Kidney (tissue), 14 donors: ENCODE measurements around the gene KATNB1. TPM values are rescaled to one million over a fixed set of nuclear protein-coding genes. Genes with fewer than 3 reads are reported as not detected.
A peak's percentile ranks its signal among the peaks of the same experiment; 100 is the strongest.

Experiments used
- DNase-seq, 5 donors: peaks; one replicate each; pipeline ENCODE4 v3.0.0-alpha.2; 2013 to 2020
- FAIRE-seq: peaks from 2 replicates; lab custom pipeline; 2012; peaks lifted over from hg19 to GRCh38; lab: Jason Lieb, UNC
- H3K27ac ChIP-seq, 2 donors: one replicate each; pipeline ENCODE4 v1.7.0; 2013; ENCODE audit warnings: low read depth in 2 of 2, low read length in 2 of 2, inconsistent platforms in 1 of 2
- H3K27me3 ChIP-seq: one replicate; pipeline ENCODE4 v1.7.1; 2013; ENCODE audit warnings: low read length, inconsistent platforms; ENCODE audit not compliant: control insufficient read depth, insufficient read depth
- H3K36me3 ChIP-seq, 3 donors: one replicate each; pipeline versions ENCODE4 v1.7.0 to v1.7.1; 2013; ENCODE audit warnings: low read length in 3 of 3, control low read depth in 1 of 3, inconsistent platforms in 1 of 3; ENCODE audit not compliant: insufficient read depth in 3 of 3, control insufficient read depth in 2 of 3
- H3K4me1 ChIP-seq, 3 donors: one replicate each; pipeline versions ENCODE4 v1.7.0 to v1.7.1; 2013; ENCODE audit warnings: low read length in 3 of 3, inconsistent platforms in 1 of 3, low read depth in 1 of 3; ENCODE audit not compliant: control insufficient read depth in 2 of 3, insufficient read depth in 2 of 3
- H3K4me3 ChIP-seq, 3 donors: one replicate each; pipeline versions ENCODE4 v1.7.0 to v1.8.1; 2013; ENCODE audit warnings: low read length in 3 of 3, control low read depth in 1 of 3, inconsistent platforms in 1 of 3
- H3K9ac ChIP-seq, 3 donors: one replicate each; pipeline versions ENCODE4 v1.7.0 to v1.7.1; 2013; ENCODE audit warnings: low read length in 3 of 3, control low read depth in 1 of 3, inconsistent platforms in 1 of 3
- H3K9me3 ChIP-seq, 3 donors: one replicate each; pipeline versions ENCODE4 v1.7.0 to v1.7.1; 2013; ENCODE audit warnings: low read length in 3 of 3, control low read depth in 1 of 3, inconsistent platforms in 1 of 3; ENCODE audit not compliant: control insufficient read depth in 2 of 3, insufficient read depth in 1 of 3
- CTCF ChIP-seq: IDR thresholded peaks from 3 replicates; pipeline ENCODE4 v1.5.1; 2012; ENCODE audit warnings: mild to moderate bottlenecking, moderate library complexity, borderline replicate concordance; ENCODE audit not compliant: insufficient read depth; ENCODE audit errors: extremely low read depth
- intact Hi-C: fragments of 100-400 bp; cut with DNase I; formaldehyde crosslinking; loops from one replicate; pipeline ENCODE4 v1.11.1; 2022
- polyA plus RNA-seq: library from polyadenylated mRNA; stranded (reverse); fragments of 350-450 nt; fragmentation: Illumina TruSeq; extraction: RNeasy Lipid Tissue Mini Kit (QIAGEN cat#74804); gene quantifications from one replicate; pipeline ENCODE4 v1.2.3, GENCODE V29; 2014; ENCODE audit warnings: low read depth, low replicate concordance; ENCODE audit not compliant: insufficient read depth
- total RNA-seq: library from RNA; stranded (reverse); fragmentation: NEBNext Ultra II Directional; extraction: Animal tissue kit (Norgen Biotek cat#: 25700); gene quantifications from one replicate; pipeline ENCODE4 v1.2.1, GENCODE V29; 2021
- donor health status: control.
- donor health status: control.
- donor health status: control.
- donor health status: control.
- donor health status: control.
- donor health status: DM: yes; HTN: yes; CAD: no.
- donor health status: Normal renal cell carcinoma (clear cell type).

KATNB1 gene
- total and polyA plus RNA-seq, 2 donors from 2014 or later = 13.9 to 14.5 TPM

GRCh38 chr16:57759541-57760356, 24.2 kb downstream of the KATNB1 start:
- intact Hi-C loops = loop anchor here (5.0 to 10.0 kb wide), 2 partner anchors 108 to 235 kb away; no protein-coding TSS in a partner anchor
- Histone ChIP-seq H3K4me1 (peaks cover 0 to 3% (median 0%) of the 10 kb centered on the region in 3 donors), H3K27me3 (no peaks in the 10 kb centered on the region), H3K4me3 (no peak overlapping the region), H3K27ac (no peak overlapping the region), H3K36me3 (peaks cover 0 to 36% (median 11%) of the 10 kb centered on the region in 3 donors), H3K9me3 (no peaks in the 10 kb centered on the region), H3K9ac (no peak overlapping the region)
- peak in 1 of 5 donors; percentile 70 for DNase-seq
- TF ChIP-seq CTCF = no peak
- no peak for FAIRE-seq

- Histone ChIP-seq H3K27ac (no peak overlapping the region), H3K9ac (no peak overlapping the region), H3K4me1 (peaks cover 0 to 3% (median 0%) of the 10 kb centered on the region in 3 donors), H3K27me3 (no peaks in the 10 kb centered on the region), H3K36me3 (peaks cover 0 to 43% (median 14%) of the 10 kb centered on the region in 3 donors), H3K9me3 (no peaks in the 10 kb centered on the region), H3K4me3 (no peak overlapping the region)
- DNase-seq (peak in 1 of 5 donors; percentile 70), FAIRE-seq (no peak)
- intact Hi-C loops = loop anchor here (10.0 kb wide), 1 partner anchor 234 kb away; no protein-coding TSS in a partner anchor
- no peak for TF ChIP-seq CTCF
Measured at GRCh38 chr16:57760357-57761160, 25.0 kb downstream of the KATNB1 start.

DNA sequence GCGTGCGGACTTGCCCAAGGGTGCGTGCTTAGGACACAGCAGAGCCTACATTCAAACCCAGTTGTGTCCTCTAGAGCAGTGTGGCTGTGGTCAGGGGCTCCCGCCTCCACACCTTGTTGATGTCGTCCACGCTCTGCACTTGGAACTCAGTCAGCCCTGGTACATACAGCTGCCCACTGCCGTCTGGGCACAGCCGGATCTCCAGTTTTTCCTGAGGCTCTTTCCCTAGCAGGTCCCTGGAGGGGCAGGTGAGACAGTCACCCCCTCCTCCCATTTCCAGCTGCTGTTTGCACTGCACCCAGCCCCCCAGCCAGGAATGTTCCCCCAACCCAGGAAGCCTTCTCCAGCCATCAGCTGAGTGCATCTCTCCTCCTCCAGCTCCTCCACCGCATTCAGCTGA, 25.7 kb downstream of the KATNB1 start:
- no peak overlapping the region for H3K4me3 ChIP-seq
- H3K27me3 ChIP-seq = no peaks in the 10 kb centered on the region
- intact Hi-C loops = loop anchor here (10.0 kb wide), 1 partner anchor 234 kb away; no protein-coding TSS in a partner anchor
- no peak overlapping the region for H3K27ac ChIP-seq
- H3K36me3 ChIP-seq = peaks cover 0 to 51% (median 20%) of the 10 kb centered on the region in 3 donors
- DNase-seq (peak in 1 of 5 donors; percentile 43), FAIRE-seq (no peak)
- no peak overlapping the region for H3K9ac ChIP-seq
- TF ChIP-seq CTCF = no peak
- H3K4me1 ChIP-seq = peaks cover 0 to 3% (median 0%) of the 10 kb centered on the region in 3 donors
- no peaks in the 10 kb centered on the region for H3K9me3 ChIP-seq
